Mucosa of rectum (tissue), 2 donors: ENCODE results near the gene ZNF384.

ENCODE experiments used
- H3K27ac ChIP-seq, 2 donors: one replicate each; pipeline ENCODE4 v1.7.0; 2013; ENCODE audit warnings: inconsistent platforms in 2 of 2, low read depth in 2 of 2, low read length in 2 of 2
- H3K27me3 ChIP-seq, 2 donors: one replicate each; pipeline ENCODE4 v1.7.0; 2013; ENCODE audit warnings: low read length in 2 of 2; ENCODE audit not compliant: control insufficient read depth in 2 of 2, insufficient read depth in 2 of 2
- H3K36me3 ChIP-seq, 2 donors: one replicate each; pipeline ENCODE4 v1.7.0; 2013; ENCODE audit warnings: low read length in 2 of 2; ENCODE audit not compliant: control insufficient read depth in 2 of 2, insufficient read depth in 2 of 2
- H3K4me1 ChIP-seq, 2 donors: one replicate each; pipeline ENCODE4 v1.7.0; 2013; ENCODE audit warnings: low read length in 2 of 2, mild to moderate bottlenecking in 1 of 2; ENCODE audit not compliant: control insufficient read depth in 2 of 2, insufficient read depth in 2 of 2
- H3K4me3 ChIP-seq, 2 donors: one replicate each; pipeline ENCODE4 v1.7.0; 2013; ENCODE audit warnings: low read length in 2 of 2
- H3K9ac ChIP-seq, 2 donors: one replicate each; pipeline ENCODE4 v1.7.0; 2013; ENCODE audit warnings: low read length in 2 of 2, low read depth in 1 of 2, mild to moderate bottlenecking in 1 of 2
- H3K9me3 ChIP-seq, 2 donors: one replicate each; pipeline ENCODE4 v1.7.0; 2013; ENCODE audit warnings: low read length in 2 of 2; ENCODE audit not compliant: control insufficient read depth in 2 of 2
- donor health status: healthy.
- donor health status: Normal muscosa, but diverticular disease.

Gene ZNF384

GRCh38 chr12:6653987-6654386 lies 35.2 kb downstream of the ZNF384 start:
- Histone ChIP-seq H3K4me1 (no peaks in the 10 kb centered on the region), H3K9ac (no peak overlapping the region), H3K36me3 (peaks cover 48 to 57% of the 10 kb centered on the region in 2 donors), H3K9me3 (no peaks in the 10 kb centered on the region), H3K27me3 (no peaks in the 10 kb centered on the region), H3K4me3 (no peak overlapping the region), H3K27ac (no peak overlapping the region)

- Histone ChIP-seq H3K36me3 (peaks cover 42 to 55% of the 10 kb centered on the region in 2 donors), H3K9ac (no peak overlapping the region), H3K9me3 (no peaks in the 10 kb centered on the region), H3K4me1 (no peaks in the 10 kb centered on the region), H3K4me3 (no peak overlapping the region), H3K27ac (no peak overlapping the region), H3K27me3 (no peaks in the 10 kb centered on the region)
These were observed 35.8 kb downstream of the ZNF384 start for GRCh38 chr12:6653342-6653741.

DNA sequence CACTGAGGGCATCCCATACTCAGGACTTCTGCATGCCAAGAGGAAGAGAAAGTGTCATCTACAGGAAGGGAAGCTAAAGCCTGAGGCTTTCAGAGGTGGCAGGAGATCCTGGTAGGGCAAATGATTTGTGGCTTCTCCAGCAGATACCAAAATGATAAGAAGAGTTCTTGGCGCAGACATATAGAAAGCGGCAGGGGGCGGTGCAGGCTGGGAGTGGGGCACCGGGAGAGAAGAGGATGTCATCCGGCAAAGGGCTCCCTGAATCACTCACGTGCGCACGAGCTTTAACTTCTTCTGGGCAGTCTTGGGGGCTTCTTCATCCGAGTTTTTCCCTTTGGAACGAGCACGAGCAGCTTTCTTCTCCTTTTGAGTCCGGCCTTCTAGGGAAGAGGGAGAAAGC lies 36.8 kb downstream of the ZNF384 start:
- no peak overlapping the region for H3K9ac ChIP-seq
- H3K27ac ChIP-seq: no peak overlapping the region
- H3K4me1 ChIP-seq: no peaks in the 10 kb centered on the region
- H3K4me3 ChIP-seq: no peak overlapping the region
- peaks cover 42 to 58% of the 10 kb centered on the region in 2 donors for H3K36me3 ChIP-seq
- no peaks in the 10 kb centered on the region for H3K9me3 ChIP-seq
- no peaks in the 10 kb centered on the region for H3K27me3 ChIP-seq

DNA sequence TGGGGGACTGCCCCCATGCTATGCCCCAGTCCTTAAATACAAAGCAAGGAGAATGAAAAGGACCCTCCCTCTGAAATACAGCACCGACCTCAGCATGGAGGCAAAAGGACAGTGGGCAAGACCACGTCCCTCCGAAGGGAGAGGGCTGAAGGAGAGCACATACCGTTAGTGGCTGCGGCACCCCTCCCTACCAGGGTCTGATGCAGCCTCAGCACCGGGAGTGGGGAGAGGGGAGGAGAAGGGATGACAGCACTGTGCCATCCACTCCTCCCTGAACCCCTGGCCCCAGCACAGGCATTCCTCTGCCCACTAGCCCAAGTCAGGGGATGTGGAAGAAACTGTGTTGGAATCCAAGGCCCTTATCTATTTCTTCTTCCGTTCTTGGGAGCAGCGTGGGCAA lies 38.3 kb downstream of the ZNF384 start:
- Histone ChIP-seq H3K9ac (no peak overlapping the region), H3K27me3 (no peaks in the 10 kb centered on the region), H3K4me3 (no peak overlapping the region), H3K9me3 (no peaks in the 10 kb centered on the region), H3K36me3 (peaks cover 36 to 50% of the 10 kb centered on the region in 2 donors), H3K4me1 (peaks cover 10% of the 10 kb centered on the region in 2 donors), H3K27ac (no peak overlapping the region)

GRCh38 chr12:6647083-6647604 lies 42.0 kb downstream of the ZNF384 start, which contains the start of gene ACRBP:
ACRBP (minus strand) TSS chr12:6647432; CDS start chr12:6647366, 66 bp downstream.
- peak within 1 kb of the TSS in 1 of 2 donors; percentile 38 for H3K27ac ChIP-seq
- H3K36me3 ChIP-seq: peaks cover 15 to 26% of the 10 kb centered on the region in 2 donors
- H3K9me3 ChIP-seq: no peaks in the 10 kb centered on the region
- no peaks in the 10 kb centered on the region for H3K27me3 ChIP-seq
- peak within 1 kb of the TSS; percentile 52 to 53 for H3K9ac ChIP-seq
- peaks cover 10% of the 10 kb centered on the region in 2 donors for H3K4me1 ChIP-seq
- peak within 1 kb of the TSS; percentile 49 to 72 for H3K4me3 ChIP-seq

- peak overlapping the region; percentile 52 to 53 for H3K9ac ChIP-seq
- H3K27me3 ChIP-seq: no peaks in the 10 kb centered on the region
- no peaks in the 10 kb centered on the region for H3K9me3 ChIP-seq
- H3K36me3 ChIP-seq: peaks cover 12 to 22% of the 10 kb centered on the region in 2 donors
- no peak overlapping the region for H3K27ac ChIP-seq
- peak overlapping the region; percentile 49 to 72 for H3K4me3 ChIP-seq
- peaks cover 10% of the 10 kb centered on the region in 2 donors for H3K4me1 ChIP-seq
These were observed 42.7 kb downstream of the ZNF384 start for GRCh38 chr12:6646276-6647082.

DNA sequence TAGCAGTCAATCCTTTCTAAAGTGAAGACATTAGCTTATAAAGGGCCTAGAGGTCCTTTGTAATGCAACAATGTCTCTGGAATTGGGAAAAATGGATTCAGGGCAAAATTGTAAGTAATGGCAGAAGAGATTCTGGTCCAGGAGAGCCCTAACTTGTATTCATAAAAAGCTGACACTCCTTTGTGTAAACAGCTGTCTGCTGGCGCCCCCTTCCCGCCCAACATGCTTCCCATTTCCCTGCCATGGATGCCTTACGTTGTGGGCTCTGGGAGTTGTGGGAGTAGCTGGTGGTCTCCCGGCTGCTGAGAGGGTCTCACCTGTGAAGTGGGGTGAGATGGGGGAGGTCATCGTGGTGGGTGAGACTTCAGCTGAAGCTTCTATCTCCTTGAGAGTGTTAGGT lies 44.3 kb downstream of the ZNF384 start:
- H3K36me3 ChIP-seq: peaks cover 0 to 8% of the 10 kb centered on the region in 2 donors
- H3K27ac ChIP-seq: peak overlapping the region in 1 of 2 donors; percentile 21
- peak overlapping the region in 1 of 2 donors; percentile 9 for H3K9ac ChIP-seq
- no peaks in the 10 kb centered on the region for H3K9me3 ChIP-seq
- peaks cover 10% of the 10 kb centered on the region in 2 donors for H3K4me1 ChIP-seq
- H3K4me3 ChIP-seq: no peak overlapping the region
- no peaks in the 10 kb centered on the region for H3K27me3 ChIP-seq

DNA sequence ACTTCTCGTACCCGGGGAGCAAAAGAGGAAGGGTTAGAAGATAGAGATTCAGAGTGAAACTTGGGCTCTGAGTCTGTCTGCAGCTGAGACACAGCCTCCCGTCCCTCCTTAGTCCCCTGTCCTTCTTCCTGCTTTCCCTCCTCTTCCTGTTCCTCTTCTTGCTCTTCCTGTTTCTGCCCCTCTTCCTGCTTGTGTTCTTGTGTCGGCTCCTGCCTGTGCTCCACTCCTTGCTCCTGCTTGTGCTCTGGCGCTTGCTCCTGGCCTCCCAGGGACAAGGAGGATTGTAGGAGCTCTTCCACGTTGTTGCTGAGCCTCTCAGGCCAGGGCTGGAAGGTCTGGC lies 44.9 kb downstream of the ZNF384 start:
- Histone ChIP-seq H3K9ac (no peak overlapping the region), H3K36me3 (peaks cover 0 to 8% of the 10 kb centered on the region in 2 donors), H3K9me3 (no peaks in the 10 kb centered on the region), H3K27ac (peak overlapping the region; percentile 14 to 21), H3K4me3 (no peak overlapping the region), H3K27me3 (no peaks in the 10 kb centered on the region), H3K4me1 (peaks cover 10% of the 10 kb centered on the region in 2 donors)

DNA sequence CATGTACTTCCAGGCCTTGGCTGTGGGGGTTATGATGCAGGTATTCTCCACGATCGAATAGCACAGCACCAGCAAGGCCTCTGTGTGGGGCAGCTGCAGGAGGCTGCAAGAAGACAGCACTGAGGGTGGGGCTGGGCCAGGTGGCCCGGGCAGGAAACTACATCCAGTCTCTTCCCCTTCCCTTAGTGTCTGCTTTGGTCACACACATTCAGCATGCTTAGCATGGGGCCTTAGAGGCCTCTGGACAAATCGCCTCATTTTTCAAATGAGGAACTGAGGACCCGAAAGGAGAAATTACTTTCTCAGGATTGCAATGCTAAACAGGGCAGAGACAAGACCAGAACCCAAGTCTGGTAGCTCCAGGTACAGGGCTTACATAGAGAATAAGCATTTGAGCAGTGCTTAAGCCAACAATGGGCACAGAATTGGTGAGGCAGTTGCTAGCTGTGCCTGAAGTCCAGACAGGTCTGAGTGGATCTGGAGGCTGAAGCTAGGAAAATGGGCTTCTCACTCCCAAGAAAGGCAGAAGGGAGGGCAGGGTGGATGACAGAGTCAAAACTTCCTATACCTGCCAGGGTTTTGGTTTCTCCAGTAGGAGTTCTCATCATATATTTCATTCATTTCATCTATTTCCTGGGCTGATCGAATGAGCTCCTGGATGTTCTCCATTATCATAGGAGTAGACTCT lies 45.5 kb downstream of the ZNF384 start:
- Histone ChIP-seq H3K4me3 (peak overlapping the region in 1 of 2 donors; percentile 0), H3K36me3 (peaks cover 0 to 8% of the 10 kb centered on the region in 2 donors), H3K27me3 (no peaks in the 10 kb centered on the region), H3K4me1 (peaks cover 10% of the 10 kb centered on the region in 2 donors), H3K27ac (peak overlapping the region; percentile 21 to 25), H3K9ac (no peak overlapping the region), H3K9me3 (no peaks in the 10 kb centered on the region)

GRCh38 chr12:6641131-6641530 lies 48.0 kb downstream of the ZNF384 start:
- Histone ChIP-seq H3K36me3 (no peaks in the 10 kb centered on the region), H3K9ac (no peak overlapping the region), H3K27ac (no peak overlapping the region), H3K9me3 (no peaks in the 10 kb centered on the region), H3K27me3 (no peaks in the 10 kb centered on the region), H3K4me1 (peaks cover 3 to 5% of the 10 kb centered on the region in 2 donors), H3K4me3 (no peak overlapping the region)
